ENCODE data around the gene ZNF319.
"Not testable (repeated sequence)": the region's sequence is repeated elsewhere in the genome, so short reads cannot be mapped to it uniquely, and the experiment has no call there.

ZNF319 gene

GRCh38 chr16:57982385-57982784 lies 18.1 kb downstream of the ZNF319 start:
- Mint-ChIP-seq H3K9me3 (no peaks in the 10 kb centered on the region), H3K4me3 (no peak overlapping the region)
- no peak for TF ChIP-seq CTCF (IDR thresholded peaks at IDR 0.05; ENCODE audit: unreplicated experiment in 3 of 3)

GRCh38 chr16:57981636-57982035 lies 18.8 kb downstream of the ZNF319 start:
- H3K4me1 Mint-ChIP-seq, result no peaks in the 10 kb centered on the region
- H3K27ac Mint-ChIP-seq, result no peak overlapping the region
- H3K4me3 Mint-ChIP-seq, result no peak overlapping the region
- no peaks in the 10 kb centered on the region for H3K9me3 Mint-ChIP-seq
- TF ChIP-seq CTCF (IDR thresholded peaks at IDR 0.05; ENCODE audit: unreplicated experiment in 3 of 3), result no peak
- no peaks in the 10 kb centered on the region for H3K36me3 Mint-ChIP-seq (ENCODE audit: low read depth)
- H3K27me3 Mint-ChIP-seq (ENCODE audit: low read depth), result peaks cover 45% of the 10 kb centered on the region

More at GRCh38 chr16:57982385-57982784, 18.1 kb downstream of the ZNF319 start:
- Mint-ChIP-seq H3K27ac (no peak overlapping the region), H3K4me1 (no peaks in the 10 kb centered on the region), H3K27me3 (ENCODE audit: low read depth) (peaks cover 50% of the 10 kb centered on the region), H3K36me3 (ENCODE audit: low read depth) (no peaks in the 10 kb centered on the region)

- Mint-ChIP-seq H3K9me3 (no peaks in the 10 kb centered on the region), H3K36me3 (ENCODE audit: low read depth) (no peaks in the 10 kb centered on the region), H3K4me1 (no peaks in the 10 kb centered on the region), H3K27ac (no peak overlapping the region), H3K4me3 (no peak overlapping the region), H3K27me3 (ENCODE audit: low read depth) (peaks cover 23% of the 10 kb centered on the region)
- no peak for TF ChIP-seq CTCF (IDR thresholded peaks at IDR 0.05; ENCODE audit: unreplicated experiment in 3 of 3)
These were observed 21.4 kb downstream of the ZNF319 start for GRCh38 chr16:57979006-57979585.

- H3K4me3 Mint-ChIP-seq, result not testable (repeated sequence)
These were observed 22.4 kb downstream of the ZNF319 start for GRCh38 chr16:57978070-57978465.

GRCh38 chr16:57977418-57978069 lies 22.9 kb downstream of the ZNF319 start:
- Mint-ChIP-seq H3K36me3 (ENCODE audit: low read depth) (no peaks in the 10 kb centered on the region), H3K27ac (no peak overlapping the region), H3K4me3 (no peak overlapping the region), H3K27me3 (ENCODE audit: low read depth) (peaks cover 24% of the 10 kb centered on the region), H3K9me3 (no peaks in the 10 kb centered on the region), H3K4me1 (no peaks in the 10 kb centered on the region)
- TF ChIP-seq CTCF (IDR thresholded peaks at IDR 0.05; ENCODE audit: unreplicated experiment in 3 of 3), result no peak

More at GRCh38 chr16:57978070-57978465, 22.4 kb downstream of the ZNF319 start:
- not testable (repeated sequence) for H3K36me3 Mint-ChIP-seq (ENCODE audit: low read depth); H3K27ac Mint-ChIP-seq; H3K4me1 Mint-ChIP-seq; H3K9me3 Mint-ChIP-seq
- peaks cover 23% of the 10 kb centered on the region for H3K27me3 Mint-ChIP-seq (ENCODE audit: low read depth)

GRCh38 chr16:57976331-57976796 lies 24.1 kb downstream of the ZNF319 start:
- H3K27ac Mint-ChIP-seq, result no peak overlapping the region
- no peaks in the 10 kb centered on the region for H3K9me3 Mint-ChIP-seq
- no peak for TF ChIP-seq CTCF (IDR thresholded peaks at IDR 0.05; ENCODE audit: unreplicated experiment in 3 of 3)
- no peaks in the 10 kb centered on the region for H3K4me1 Mint-ChIP-seq
- no peak overlapping the region for H3K4me3 Mint-ChIP-seq
- peaks cover 32% of the 10 kb centered on the region for H3K27me3 Mint-ChIP-seq (ENCODE audit: low read depth)
- no peaks in the 10 kb centered on the region for H3K36me3 Mint-ChIP-seq (ENCODE audit: low read depth)

Measured in nephron (organoid).